Hindlimb muscle (tissue), 1 donor: ENCODE results near the gene CLIC3. TPM values are rescaled to one million over a fixed set of nuclear protein-coding genes. Genes with fewer than 3 reads are reported as not detected.
"Not testable (repeated sequence)": the region's sequence is repeated elsewhere in the genome, so short reads cannot be mapped to it uniquely, and the experiment has no call there.

Experiments
- DNase-seq: peaks from one replicate; pipeline ENCODE4 v3.0.0-alpha.2; 2013
- polyA plus RNA-seq: library from polyadenylated mRNA; unstranded; fragments of 120-200 nt; gene quantifications from one replicate; pipeline ENCODE4 v1.2.1, GENCODE V29; 2013; ENCODE audit not compliant: insufficient read length

The CLIC3 gene
- polyA plus RNA-seq, 1 donor, result 0.54 TPM

GRCh38 chr9:137017071-137017470 lies 20.7 kb upstream of the CLIC3 start:
- DNase-seq, result no peak

GRCh38 chr9:137016436-137016835 lies 20.1 kb upstream of the CLIC3 start:
- no peak for DNase-seq

GRCh38 chr9:137015976-137016375 lies 19.6 kb upstream of the CLIC3 start:
- no peak for DNase-seq

- DNase-seq, result no peak
These were observed 19.2 kb upstream of the CLIC3 start for GRCh38 chr9:137015540-137015930.

GRCh38 chr9:137014776-137015539 lies 18.6 kb upstream of the CLIC3 start:
- no peak for DNase-seq

- DNase-seq, result no peak
These were observed 17.8 kb upstream of the CLIC3 start for GRCh38 chr9:137014166-137014565.

GRCh38 chr9:137013571-137013940 lies 17.2 kb upstream of the CLIC3 start:
- DNase-seq, result no peak

- DNase-seq, result no peak
These were observed 16.6 kb upstream of the CLIC3 start for GRCh38 chr9:137012694-137013570.

- DNase-seq, result no peak
These were observed 15.7 kb upstream of the CLIC3 start for GRCh38 chr9:137011907-137012675.

- no peak for DNase-seq
These were observed 14.8 kb upstream of the CLIC3 start for GRCh38 chr9:137011156-137011555.

- DNase-seq, result no peak
These were observed 13.8 kb upstream of the CLIC3 start for GRCh38 chr9:137009938-137010732.

GRCh38 chr9:137009217-137009616 lies 12.8 kb upstream of the CLIC3 start:
- DNase-seq, result no peak

GRCh38 chr9:137008312-137008711 lies 11.9 kb upstream of the CLIC3 start:
- DNase-seq, result no peak

GRCh38 chr9:137007816-137008270 lies 11.5 kb upstream of the CLIC3 start:
- no peak for DNase-seq

- no peak for DNase-seq
These were observed 10.9 kb upstream of the CLIC3 start for GRCh38 chr9:137007108-137007815.

GRCh38 chr9:137006116-137007003 lies 10.0 kb upstream of the CLIC3 start:
- DNase-seq, result no peak

GRCh38 chr9:137004285-137004684 lies 7.9 kb upstream of the CLIC3 start:
- not testable (repeated sequence) for DNase-seq

GRCh38 chr9:137002646-137003041 lies 6.3 kb upstream of the CLIC3 start:
- DNase-seq, result no peak

GRCh38 chr9:137001857-137002645 lies 5.7 kb upstream of the CLIC3 start:
- no peak for DNase-seq
